Measurements from ENCODE around the gene C1orf167.

The C1orf167 gene

GRCh38 chr1:11799099-11799498, 37.1 kb downstream of the C1orf167 start:
- no peak for TF ChIP-seq CTCF (IDR thresholded peaks at IDR 0.05; ENCODE audit: low read depth, low read length)
- DNase-seq, result no peak
- Histone ChIP-seq H3K36me3 (peaks cover 26% of the 10 kb centered on the region), H3K27ac (no peak overlapping the region), H3K9me3 (ENCODE audit: severe bottlenecking) (no peaks in the 10 kb centered on the region), H3K27me3 (ENCODE audit: insufficient read depth, low read depth, severe bottlenecking) (no peaks in the 10 kb centered on the region), H3K4me3 (ENCODE audit: low read depth, low read length) (no peak overlapping the region)

GRCh38 chr1:11799896-11800295, 37.9 kb downstream of the C1orf167 start:
- Histone ChIP-seq H3K9me3 (ENCODE audit: severe bottlenecking) (no peaks in the 10 kb centered on the region), H3K27me3 (ENCODE audit: insufficient read depth, low read depth, severe bottlenecking) (no peaks in the 10 kb centered on the region), H3K27ac (no peak overlapping the region), H3K4me3 (ENCODE audit: low read depth, low read length) (no peak overlapping the region), H3K36me3 (peaks cover 20% of the 10 kb centered on the region)
- DNase-seq, result no peak
- TF ChIP-seq CTCF (IDR thresholded peaks at IDR 0.05; ENCODE audit: low read depth, low read length), result no peak

GRCh38 chr1:11800391-11800755, 38.4 kb downstream of the C1orf167 start:
- no peak for DNase-seq
- H3K36me3 ChIP-seq, result peaks cover 17% of the 10 kb centered on the region
- TF ChIP-seq CTCF (IDR thresholded peaks at IDR 0.05; ENCODE audit: low read depth, low read length), result no peak
- H3K27ac ChIP-seq, result no peak overlapping the region
- H3K27me3 ChIP-seq (ENCODE audit: insufficient read depth, low read depth, severe bottlenecking), result no peaks in the 10 kb centered on the region
- H3K4me3 ChIP-seq (ENCODE audit: low read depth, low read length), result no peak overlapping the region
- no peaks in the 10 kb centered on the region for H3K9me3 ChIP-seq (ENCODE audit: severe bottlenecking)

- no peak overlapping the region for H3K4me3 ChIP-seq (ENCODE audit: low read depth, low read length)
- H3K9me3 ChIP-seq (ENCODE audit: severe bottlenecking), result no peaks in the 10 kb centered on the region
- no peak overlapping the region for H3K27ac ChIP-seq
- no peak for TF ChIP-seq CTCF (IDR thresholded peaks at IDR 0.05; ENCODE audit: low read depth, low read length)
- H3K27me3 ChIP-seq (ENCODE audit: insufficient read depth, low read depth, severe bottlenecking), result no peaks in the 10 kb centered on the region
- peaks cover 12% of the 10 kb centered on the region for H3K36me3 ChIP-seq
- DNase-seq, result no peak
Observed at GRCh38 chr1:11800756-11801433, 38.9 kb downstream of the C1orf167 start.

- no peak overlapping the region for H3K27ac ChIP-seq
- H3K36me3 ChIP-seq, result peaks cover 17% of the 10 kb centered on the region
- H3K4me3 ChIP-seq (ENCODE audit: low read depth, low read length), result no peak overlapping the region
- no peaks in the 10 kb centered on the region for H3K27me3 ChIP-seq (ENCODE audit: insufficient read depth, low read depth, severe bottlenecking)
- no peaks in the 10 kb centered on the region for H3K9me3 ChIP-seq (ENCODE audit: severe bottlenecking)
- no peak for DNase-seq
- no peak for TF ChIP-seq CTCF (IDR thresholded peaks at IDR 0.05; ENCODE audit: low read depth, low read length)
Observed at GRCh38 chr1:11802616-11802972, 40.6 kb downstream of the C1orf167 start.
